Sigmoid colon (tissue), 7 donors: Measurements from ENCODE around the gene BPIFB2. TPM values are rescaled to one million over a fixed set of nuclear protein-coding genes. Genes with fewer than 3 reads are reported as not detected.

ENCODE experiments used
- DNase-seq: peaks from one replicate; pipeline ENCODE4 v3.0.0-alpha.2; 2019
- H3K27ac ChIP-seq, 4 donors: fragments of 200-600 bp; sonication (generic); one replicate each; pipeline ENCODE4 v1.5.1; 2016 to 2019; ENCODE audit warnings: mild to moderate bottlenecking in 1 of 4
- H3K27me3 ChIP-seq, 3 donors: fragments of 200-600 bp; sonication (generic); one replicate each; pipeline ENCODE4 v1.5.1; 2019; ENCODE audit warnings: mild to moderate bottlenecking in 1 of 3
- H3K36me3 ChIP-seq, 4 donors: fragments of 200-600 bp; sonication (generic); one replicate each; pipeline ENCODE4 v1.5.1; 2016 to 2019
- H3K4me1 ChIP-seq, 4 donors: fragments of 200-600 bp; sonication (generic); one replicate each; pipeline ENCODE4 v1.5.1; 2017 to 2019
- H3K4me3 ChIP-seq, 4 donors: fragments of 200-600 bp; sonication (generic); one replicate each; pipeline ENCODE4 v1.5.1; 2017 to 2019; ENCODE audit warnings: mild to moderate bottlenecking in 2 of 4, moderate library complexity in 1 of 4
- H3K9me3 ChIP-seq, 4 donors: fragments of 200-600 bp in 3 of 4; sonication (generic) in 3 of 4; one replicate each; pipeline versions ENCODE4 v1.5.1 to v1.6.1; 2013 to 2019
- EP300 ChIP-seq, 4 donors: sonication (generic); formaldehyde crosslinking; IDR thresholded peaks; one replicate each; pipeline ENCODE4 v1.6.1; 2017; ENCODE audit warnings: antibody characterized with exemption in 4 of 4
- POLR2A ChIP-seq, 2 donors: fragments of 450-650 bp; IDR thresholded peaks; one replicate each; pipeline ENCODE4 v1.6.1; 2016; ENCODE audit warnings: antibody characterized with exemption in 2 of 2, mild to moderate bottlenecking in 2 of 2, moderate library complexity in 2 of 2
- POLR2AphosphoS5 ChIP-seq, 4 donors: sonication (generic); formaldehyde crosslinking; IDR thresholded peaks; one replicate each; pipeline ENCODE4 v1.6.1; 2017; ENCODE audit warnings: antibody characterized with exemption in 4 of 4
- WGBS, 2 donors: extraction: QIAGEN DNeasy Blood & Tissue Kit; methylation state at CpG; one replicate each; pipeline ENCODE4 v1.1.7; 2013; 5-methylcytosine and 5-hydroxymethylcytosine counted together
- intact Hi-C: fragments of 100-400 bp; cut with DNase I; formaldehyde crosslinking; loops from one replicate; pipeline ENCODE4 v1.15.1; 2023
- polyA plus RNA-seq, 3 donors: library from polyadenylated mRNA; stranded (reverse); fragments of 200-250 nt; gene quantifications; one replicate each; pipeline ENCODE4 v1.2.3, GENCODE V29; 2013
- total RNA-seq, 4 donors: library from RNA; depleted of rRNA; stranded (reverse); fragments of >200 nt; gene quantifications; one replicate each; pipeline ENCODE4 v1.1.0, GENCODE V29; 2016
- TF ChIP-seq, protein P1 (sequence below), 4 experiments: fragments of 450-650 bp in 3 of 4; fragments of 200-600 bp in 1 of 4; IDR thresholded peaks; one replicate each; pipeline ENCODE4 v1.5.1; 2016 to 2019; ENCODE audit warnings: antibody characterized with exemption in 4 of 4, mild to moderate bottlenecking in 3 of 4, moderate library complexity in 2 of 4
- donor health status: healthy with polysubstance abuse.
- donor health status: Bipolar disorder and iron deficiency.
- donor health status: healthy.

The BPIFB2 gene
- total and polyA plus RNA-seq, 7 donors: not detected

DNA sequence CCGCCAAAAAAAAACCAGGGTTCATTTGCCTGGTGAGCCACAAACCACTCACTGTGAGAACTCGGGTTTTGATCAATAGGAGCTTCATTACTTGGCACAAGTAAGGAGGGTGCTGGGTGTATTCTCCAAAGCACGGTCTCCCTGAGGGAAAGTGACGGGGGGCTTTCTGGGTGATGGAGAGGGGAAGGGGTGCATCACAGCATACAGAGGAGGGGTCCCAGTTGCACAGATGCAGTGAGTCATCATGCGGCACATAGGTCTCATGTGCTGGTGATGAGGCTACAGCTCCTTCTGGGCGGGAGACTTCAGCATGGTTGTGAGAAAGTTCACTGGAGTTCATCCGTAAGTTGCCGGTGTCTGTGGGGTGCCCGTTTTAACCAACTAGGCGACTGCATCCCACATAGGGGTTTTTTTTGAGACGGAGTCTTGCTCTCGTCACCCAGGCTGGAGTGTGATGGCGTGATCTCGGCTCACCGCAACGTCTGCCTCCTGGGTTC lies 39.5 kb upstream of the BPIFB2 start:
- no peak overlapping the region for H3K27ac ChIP-seq
- intact Hi-C loops: loop anchor here (10.0 kb wide), 1 partner anchor 57 kb away; no protein-coding TSS in a partner anchor

DNA sequence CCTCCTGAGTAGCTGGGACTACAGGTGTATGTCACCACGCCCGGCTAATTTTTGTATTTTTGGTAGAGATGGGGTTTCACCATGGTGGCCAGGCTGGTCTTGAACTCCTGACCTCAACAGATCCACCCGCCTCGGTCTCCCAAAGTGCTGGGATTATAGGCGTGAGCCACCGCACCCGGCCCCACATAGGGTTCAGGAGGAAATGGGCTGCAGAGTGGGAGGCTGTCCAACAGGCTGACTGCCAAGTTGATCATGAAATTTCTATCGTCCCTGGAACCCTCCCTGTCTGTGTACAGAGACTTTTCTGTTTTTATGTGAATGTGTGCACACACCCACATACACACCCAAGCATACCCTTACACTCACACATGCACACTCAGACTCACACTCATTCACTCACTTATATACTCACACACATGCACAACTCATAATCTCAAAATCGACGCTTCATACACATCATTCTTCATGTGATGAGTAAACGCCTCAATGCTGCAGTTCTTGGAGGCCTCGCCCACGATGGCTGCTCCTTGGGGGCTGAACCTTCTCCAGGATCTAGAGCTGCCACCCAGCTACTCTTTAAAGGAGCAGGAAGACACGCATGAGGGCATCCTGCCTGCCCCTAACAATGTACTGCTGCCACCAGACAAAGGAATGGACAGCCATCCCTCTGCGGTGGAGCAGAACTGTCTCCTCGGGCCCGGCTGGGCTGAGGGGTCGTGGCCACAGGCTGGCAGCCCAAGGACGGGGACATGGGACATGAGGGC lies 38.8 kb upstream of the BPIFB2 start:
- no peak overlapping the region for H3K4me3 ChIP-seq
- TF ChIP-seq, protein P1, sequence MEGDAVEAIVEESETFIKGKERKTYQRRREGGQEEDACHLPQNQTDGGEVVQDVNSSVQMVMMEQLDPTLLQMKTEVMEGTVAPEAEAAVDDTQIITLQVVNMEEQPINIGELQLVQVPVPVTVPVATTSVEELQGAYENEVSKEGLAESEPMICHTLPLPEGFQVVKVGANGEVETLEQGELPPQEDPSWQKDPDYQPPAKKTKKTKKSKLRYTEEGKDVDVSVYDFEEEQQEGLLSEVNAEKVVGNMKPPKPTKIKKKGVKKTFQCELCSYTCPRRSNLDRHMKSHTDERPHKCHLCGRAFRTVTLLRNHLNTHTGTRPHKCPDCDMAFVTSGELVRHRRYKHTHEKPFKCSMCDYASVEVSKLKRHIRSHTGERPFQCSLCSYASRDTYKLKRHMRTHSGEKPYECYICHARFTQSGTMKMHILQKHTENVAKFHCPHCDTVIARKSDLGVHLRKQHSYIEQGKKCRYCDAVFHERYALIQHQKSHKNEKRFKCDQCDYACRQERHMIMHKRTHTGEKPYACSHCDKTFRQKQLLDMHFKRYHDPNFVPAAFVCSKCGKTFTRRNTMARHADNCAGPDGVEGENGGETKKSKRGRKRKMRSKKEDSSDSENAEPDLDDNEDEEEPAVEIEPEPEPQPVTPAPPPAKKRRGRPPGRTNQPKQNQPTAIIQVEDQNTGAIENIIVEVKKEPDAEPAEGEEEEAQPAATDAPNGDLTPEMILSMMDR (IDR thresholded peaks at IDR 0.05): no peak
- TF ChIP-seq POLR2AphosphoS5 (IDR thresholded peaks at IDR 0.05): no peak
- TF ChIP-seq POLR2A (IDR thresholded peaks at IDR 0.05): no peak
- no peak for TF ChIP-seq EP300 (IDR thresholded peaks at IDR 0.05)
- intact Hi-C loops: loop anchor here (10.0 kb wide), 1 partner anchor 56 kb away; no protein-coding TSS in a partner anchor
- H3K9me3 ChIP-seq: no peaks in the 10 kb centered on the region
- H3K4me1 ChIP-seq: no peaks in the 10 kb centered on the region
- no peaks in the 10 kb centered on the region for H3K36me3 ChIP-seq
- H3K27ac ChIP-seq: no peak overlapping the region
- H3K27me3 ChIP-seq: no peaks in the 10 kb centered on the region
- WGBS, 2 donors: 41 to 67% methylated on average over 19 of the region's 19 CpGs
- DNase-seq: peak; percentile 35

More for the DNA sequence above, 39.5 kb upstream of the BPIFB2 start:
- 75 to 82% methylated on average over 16 of the region's 16 CpGs for WGBS, 2 donors
- Histone ChIP-seq H3K9me3 (no peaks in the 10 kb centered on the region), H3K36me3 (no peaks in the 10 kb centered on the region), H3K4me3 (no peak overlapping the region), H3K27me3 (no peaks in the 10 kb centered on the region), H3K4me1 (no peaks in the 10 kb centered on the region)
- peak; percentile 47 for DNase-seq
- no peak for TF ChIP-seq POLR2AphosphoS5 (IDR thresholded peaks at IDR 0.05)
- TF ChIP-seq POLR2A (IDR thresholded peaks at IDR 0.05): no peak
- TF ChIP-seq, protein P1 (IDR thresholded peaks at IDR 0.05): no peak
- no peak for TF ChIP-seq EP300 (IDR thresholded peaks at IDR 0.05)

GRCh38 chr20:32969356-32970114 lies 38.0 kb upstream of the BPIFB2 start:
- peak; percentile 47 for DNase-seq
- H3K4me3 ChIP-seq: no peak overlapping the region
- intact Hi-C loops: loop anchor here (10.0 kb wide), 1 partner anchor 55 kb away; no protein-coding TSS in a partner anchor
- no peaks in the 10 kb centered on the region for H3K4me1 ChIP-seq
- H3K36me3 ChIP-seq: no peaks in the 10 kb centered on the region
- H3K27me3 ChIP-seq: no peaks in the 10 kb centered on the region
- H3K9me3 ChIP-seq: no peaks in the 10 kb centered on the region
- H3K27ac ChIP-seq: no peak overlapping the region
- no peak for TF ChIP-seq EP300 (IDR thresholded peaks at IDR 0.05)
- TF ChIP-seq, protein P1 (IDR thresholded peaks at IDR 0.05): no peak
- TF ChIP-seq POLR2A (IDR thresholded peaks at IDR 0.05): no peak
- TF ChIP-seq POLR2AphosphoS5 (IDR thresholded peaks at IDR 0.05): no peak
- 82 to 88% methylated on average over 13 of the region's 13 CpGs for WGBS, 2 donors

- TF ChIP-seq EP300 (IDR thresholded peaks at IDR 0.05) (no peak), POLR2A (IDR thresholded peaks at IDR 0.05) (no peak), POLR2AphosphoS5 (IDR thresholded peaks at IDR 0.05) (no peak)
- TF ChIP-seq, protein P1 (IDR thresholded peaks at IDR 0.05): no peak
- Histone ChIP-seq H3K27me3 (no peaks in the 10 kb centered on the region), H3K27ac (no peak overlapping the region), H3K4me3 (no peak overlapping the region), H3K4me1 (no peaks in the 10 kb centered on the region), H3K9me3 (no peaks in the 10 kb centered on the region), H3K36me3 (no peaks in the 10 kb centered on the region)
- DNase-seq: peak; percentile 57
- 84 to 89% methylated on average over 15 of the region's 15 CpGs for WGBS, 2 donors
- intact Hi-C loops: no loop called here
These were observed 37.2 kb upstream of the BPIFB2 start for GRCh38 chr20:32970115-32970972.
